K562 (cell line): ENCODE results near the gene C10orf71. TPM values are rescaled to one million over a fixed set of nuclear protein-coding genes. Genes with fewer than 3 reads are reported as not detected.
A peak's percentile ranks its signal among the peaks of the same experiment; 100 is the strongest.

ENCODE experiments used
- EHMT2 ChIP-seq: fragments of 450-650 bp; IDR thresholded peaks from 2 replicates; pipeline ENCODE4 v1.6.1; 2018; ENCODE audit warnings: antibody characterized with exemption
- NFYB ChIP-seq: IDR thresholded peaks from 2 replicates; pipeline ENCODE4 v1.6.1; 2011; ENCODE audit warnings: mild to moderate bottlenecking, moderate library complexity; ENCODE audit not compliant: insufficient read length; ENCODE audit errors: extremely low read depth
- NR2C2 ChIP-seq, 2 experiments: fragments of 200-800 bp in 1 of 2; sonication (Bioruptor generic) in 1 of 2; sonication (generic) in 1 of 2; formaldehyde crosslinking in 1 of 2; IDR thresholded peaks; 2 replicates each; pipeline versions ENCODE4 v1.6.1 to v1.8.0; 2016 to 2022; ENCODE audit warnings: mild to moderate bottlenecking in 1 of 2, missing compliant biosample characterization in 1 of 2, missing genetic modification characterization in 1 of 2, missing genetic modification reagents in 1 of 2
- YY1 ChIP-seq, 3 experiments: IDR thresholded peaks; 2 replicates each; pipeline ENCODE4 v1.6.1; 2011; ENCODE audit warnings: low read length in 2 of 3, mild to moderate bottlenecking in 2 of 3, moderate library complexity in 2 of 3, borderline replicate concordance in 1 of 3, control low read depth in 1 of 3, low read depth in 1 of 3; ENCODE audit not compliant: insufficient read depth in 3 of 3, insufficient replicate concordance in 2 of 3, control insufficient read depth in 1 of 3, insufficient read length in 1 of 3; ENCODE audit errors: extremely low read depth in 1 of 3
- ZBTB40 ChIP-seq, 2 experiments: fragments of 450-650 bp in 1 of 2; sonication (generic) in 1 of 2; formaldehyde crosslinking in 1 of 2; IDR thresholded peaks; 2 replicates each; pipeline versions ENCODE4 v1.7.1 to v1.9.0; 2016 to 2022; ENCODE audit warnings: inconsistent platforms in 1 of 2, mild to moderate bottlenecking in 1 of 2, missing genetic modification reagents in 1 of 2
- polyA plus RNA-seq, 8 experiments: library from polyadenylated mRNA; depleted of rRNA in 4 of 8; stranded (reverse) in 5 of 8; unstranded in 3 of 8; fragments of >200 nt; fragmentation: Nextera tagmentation in 2 of 8; fragmentation: Illumina TruSeq in 1 of 8; extraction: Ambion mirVana in 2 of 8; extraction: Trizol in 1 of 8; gene quantifications; 2 replicates each; pipeline versions ENCODE4 v1.2.1 to v1.2.3, GENCODE V29; 2011 to 2014; ENCODE audit warnings: inconsistent platforms in 1 of 8, missing spikeins in 1 of 8
- total RNA-seq, 7 experiments: library from RNA; depleted of rRNA in 6 of 7; stranded (reverse); fragments of >200 nt in 6 of 7; fragmentation: Illumina TruSeq in 2 of 7; extraction: Trizol in 2 of 7; gene quantifications; 2 replicates each; pipeline versions ENCODE4 v1.2.1 to v1.2.3, GENCODE V29; 2011 to 2021; ENCODE audit warnings: low replicate concordance in 1 of 7

Gene C10orf71
- total and polyA plus RNA-seq, 9 of the 15 experiments (the other 6 are each of a cell fraction or from before 2014, with no cell fraction given) = 0.06 to 4.5 (median 1.3) TPM

- TF ChIP-seq ZBTB40 (IDR thresholded peaks at IDR 0.05) (peak; percentile 76), ZBTB40 (CRISPR knock-in tag; IDR thresholded peaks at IDR 0.05) (no peak), NR2C2 (CRISPR knock-in tag; IDR thresholded peaks at IDR 0.05) (peak; percentile 53; the same call in 1 of the 2 replicates), NR2C2 (tag; IDR thresholded peaks at IDR 0.05) (peak; percentile 90), EHMT2 (peak; percentile 67), NFYB (no peak), YY1 (IDR thresholded peaks at IDR 0.05; ENCODE audit: borderline replicate concordance in 1 of 3, control insufficient read depth in 1 of 3, extremely low read depth in 1 of 3, insufficient read depth in 3 of 3, insufficient read length in 1 of 3, insufficient replicate concordance in 2 of 3, low read depth in 1 of 3, low read length in 2 of 3) (no peak)
Observed at GRCh38 chr10:49335364-49335972, 36.5 kb downstream of the C10orf71 start (continued).
